ENCODE measurements around the gene C12orf57. TPM values are rescaled to one million over a fixed set of nuclear protein-coding genes. Genes with fewer than 3 reads are reported as not detected.
A peak's percentile ranks its signal among the peaks of the same experiment; 100 is the strongest.

Gene C12orf57
- total RNA-seq (ENCODE audit: unreplicated experiment) = 225 TPM
- long read RNA-seq, transcript C12orf57-202 (3 exons, 662 nt) = minor isoform, 19 of 119 reads
- long read RNA-seq, transcript C12orf57-201 (3 exons, 560 nt) = major isoform, 83 of 119 reads
- long read RNA-seq, partial matches to known transcripts = 9 of 119 reads
- long read RNA-seq, other reads (novel, unspliced or antisense) = 5 of 119 reads

DNA sequence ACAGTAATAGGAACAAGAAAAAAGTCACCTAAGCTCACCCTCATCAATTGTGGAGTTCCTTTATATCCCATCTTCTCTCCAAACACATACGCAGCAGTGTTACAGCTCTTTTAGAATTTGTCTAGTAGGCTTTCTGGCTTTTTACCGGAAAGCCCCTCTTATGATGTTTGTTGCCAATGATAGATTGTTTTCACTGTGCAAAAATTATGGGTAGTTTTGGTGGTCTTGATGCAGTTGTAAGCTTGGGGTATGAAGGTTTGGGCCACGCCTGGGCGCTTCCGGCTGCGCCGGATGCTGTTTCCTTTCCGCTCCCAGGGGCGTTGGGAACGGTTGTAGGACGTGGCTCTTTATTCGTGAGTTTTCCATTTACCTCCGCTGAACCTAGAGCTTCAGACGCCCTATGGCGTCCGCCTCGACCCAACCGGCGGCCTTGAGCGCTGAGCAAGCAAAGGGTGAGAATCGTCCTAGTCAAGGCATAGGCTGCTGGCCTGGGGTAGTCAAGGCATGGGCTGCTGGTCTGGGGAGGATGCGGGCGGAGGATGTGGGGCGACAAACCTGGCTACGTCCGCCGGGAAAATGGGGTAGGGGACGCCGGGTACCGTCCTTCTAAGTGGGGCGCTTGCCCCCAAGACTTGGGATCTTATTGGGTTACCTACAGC, at the start of gene C12orf57, which contains the start of gene RNU7-1:
TSS of gene C12orf57 (plus strand) at position 301 of the 659 bp plus-strand sequence. CDS start at position 401, 100 bp downstream.
TSS of gene RNU7-1 (plus strand) at position 95 of the 659 bp plus-strand sequence.
- peaks cover 23% of the 10 kb centered on the region for H3K36me3 Mint-ChIP-seq (ENCODE audit: low read depth, unreplicated experiment)
- TF ChIP-seq, protein P1, sequence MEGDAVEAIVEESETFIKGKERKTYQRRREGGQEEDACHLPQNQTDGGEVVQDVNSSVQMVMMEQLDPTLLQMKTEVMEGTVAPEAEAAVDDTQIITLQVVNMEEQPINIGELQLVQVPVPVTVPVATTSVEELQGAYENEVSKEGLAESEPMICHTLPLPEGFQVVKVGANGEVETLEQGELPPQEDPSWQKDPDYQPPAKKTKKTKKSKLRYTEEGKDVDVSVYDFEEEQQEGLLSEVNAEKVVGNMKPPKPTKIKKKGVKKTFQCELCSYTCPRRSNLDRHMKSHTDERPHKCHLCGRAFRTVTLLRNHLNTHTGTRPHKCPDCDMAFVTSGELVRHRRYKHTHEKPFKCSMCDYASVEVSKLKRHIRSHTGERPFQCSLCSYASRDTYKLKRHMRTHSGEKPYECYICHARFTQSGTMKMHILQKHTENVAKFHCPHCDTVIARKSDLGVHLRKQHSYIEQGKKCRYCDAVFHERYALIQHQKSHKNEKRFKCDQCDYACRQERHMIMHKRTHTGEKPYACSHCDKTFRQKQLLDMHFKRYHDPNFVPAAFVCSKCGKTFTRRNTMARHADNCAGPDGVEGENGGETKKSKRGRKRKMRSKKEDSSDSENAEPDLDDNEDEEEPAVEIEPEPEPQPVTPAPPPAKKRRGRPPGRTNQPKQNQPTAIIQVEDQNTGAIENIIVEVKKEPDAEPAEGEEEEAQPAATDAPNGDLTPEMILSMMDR (IDR thresholded peaks at IDR 0.05; ENCODE audit: unreplicated experiment) = no peak
- peak within 1 kb of the TSS; percentile 96 for H3K4me3 Mint-ChIP-seq (ENCODE audit: unreplicated experiment)
- peaks cover 43% of the 10 kb centered on the region for H3K4me1 Mint-ChIP-seq (ENCODE audit: unreplicated experiment)
- no peaks in the 10 kb centered on the region for H3K9me3 Mint-ChIP-seq (ENCODE audit: unreplicated experiment)
- peaks cover 42% of the 10 kb centered on the region for H3K27me3 Mint-ChIP-seq (ENCODE audit: unreplicated experiment)
- peak within 1 kb of the TSS; percentile 97 for H3K27ac Mint-ChIP-seq (ENCODE audit: unreplicated experiment)
- DNase-seq (ENCODE audit: low spot score) = peak; percentile 67

DNA sequence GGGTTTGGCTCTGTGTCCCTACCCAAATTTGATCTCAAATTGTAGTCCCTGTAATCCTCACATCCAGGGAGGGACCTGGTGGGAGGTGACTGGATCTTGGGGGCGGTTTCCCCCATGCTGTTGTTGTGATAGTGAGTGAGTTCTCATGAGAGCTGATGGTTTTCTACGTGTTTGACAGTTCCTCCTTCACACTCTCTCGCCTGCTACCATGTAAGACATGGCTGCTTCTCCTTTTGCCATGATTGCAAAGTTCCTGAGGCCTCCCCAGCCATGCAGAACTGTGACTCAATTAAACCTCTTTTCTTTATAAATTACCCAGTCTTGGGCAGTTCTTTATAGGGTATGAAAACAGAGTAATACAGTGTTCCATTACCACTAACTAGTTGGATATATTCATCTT, 49.5 kb upstream of the C12orf57 start:
- H3K4me3 Mint-ChIP-seq (ENCODE audit: unreplicated experiment) = no peak overlapping the region
- peaks cover 5% of the 10 kb centered on the region for H3K27me3 Mint-ChIP-seq (ENCODE audit: unreplicated experiment)
- H3K9me3 Mint-ChIP-seq (ENCODE audit: unreplicated experiment) = no peaks in the 10 kb centered on the region
- TF ChIP-seq, protein P1 (IDR thresholded peaks at IDR 0.05; ENCODE audit: unreplicated experiment) = no peak
- no peaks in the 10 kb centered on the region for H3K36me3 Mint-ChIP-seq (ENCODE audit: low read depth, unreplicated experiment)
- DNase-seq (ENCODE audit: low spot score) = no peak
- H3K4me1 Mint-ChIP-seq (ENCODE audit: unreplicated experiment) = peaks cover 10% of the 10 kb centered on the region
- no peak overlapping the region for H3K27ac Mint-ChIP-seq (ENCODE audit: unreplicated experiment)

- Mint-ChIP-seq H3K36me3 (ENCODE audit: low read depth, unreplicated experiment) (no peaks in the 10 kb centered on the region), H3K9me3 (ENCODE audit: unreplicated experiment) (no peaks in the 10 kb centered on the region), H3K4me1 (ENCODE audit: unreplicated experiment) (peaks cover 2% of the 10 kb centered on the region), H3K4me3 (ENCODE audit: unreplicated experiment) (no peak overlapping the region), H3K27me3 (ENCODE audit: unreplicated experiment) (peaks cover 6% of the 10 kb centered on the region), H3K27ac (ENCODE audit: unreplicated experiment) (no peak overlapping the region)
- DNase-seq (ENCODE audit: low spot score) = no peak
- TF ChIP-seq, protein P1 (IDR thresholded peaks at IDR 0.05; ENCODE audit: unreplicated experiment) = no peak
Observed at GRCh38 chr12:6896846-6897435, 46.9 kb upstream of the C12orf57 start.

GRCh38 chr12:6899427-6899826, 44.4 kb upstream of the C12orf57 start:
- Mint-ChIP-seq H3K27ac (ENCODE audit: unreplicated experiment) (no peak overlapping the region), H3K27me3 (ENCODE audit: unreplicated experiment) (peaks cover 4% of the 10 kb centered on the region), H3K9me3 (ENCODE audit: unreplicated experiment) (no peaks in the 10 kb centered on the region), H3K36me3 (ENCODE audit: low read depth, unreplicated experiment) (peaks cover 4% of the 10 kb centered on the region), H3K4me1 (ENCODE audit: unreplicated experiment) (peaks cover 4% of the 10 kb centered on the region), H3K4me3 (ENCODE audit: unreplicated experiment) (peak overlapping the region; percentile 26)
- no peak for DNase-seq (ENCODE audit: low spot score)
- TF ChIP-seq, protein P1 (IDR thresholded peaks at IDR 0.05; ENCODE audit: unreplicated experiment) = no peak

Measured in endothelial cell (in vitro differentiated cells).